WERI-Rb-1 (cell line): Measurements from ENCODE around the gene EML1.

Experiments used
- DNase-seq: peaks from one replicate; pipeline ENCODE4 v3.0.0-alpha.2; 2020
- H3K27ac ChIP-seq: fragments of 250-450 bp; sonication (Bioruptor Pico); 2 replicates; pipeline ENCODE4 v1.5.1; 2020; ENCODE audit warnings: mild to moderate bottlenecking, moderate library complexity
- H3K27me3 ChIP-seq: fragments of 250-450 bp; sonication (Bioruptor Pico); 2 replicates; pipeline ENCODE4 v1.5.1; 2021; ENCODE audit warnings: mild to moderate bottlenecking, low read depth, moderate library complexity; ENCODE audit not compliant: insufficient read depth, severe bottlenecking
- H3K36me3 ChIP-seq: fragments of 250-450 bp; sonication (Bioruptor Pico); 2 replicates; pipeline ENCODE4 v1.5.1; 2020; ENCODE audit warnings: mild to moderate bottlenecking, moderate library complexity
- H3K4me3 ChIP-seq: 2 replicates; pipeline ENCODE4 v1.5.1; 2011; ENCODE audit warnings: low read depth, mild to moderate bottlenecking, control low read depth, low read length
- H3K9me3 ChIP-seq: fragments of 250-450 bp; sonication (Bioruptor Pico); 2 replicates; pipeline ENCODE4 v1.5.1; 2021; ENCODE audit warnings: mild to moderate bottlenecking, moderate library complexity; ENCODE audit not compliant: severe bottlenecking
- TF ChIP-seq, protein P1 (sequence below): IDR thresholded peaks from 2 replicates; pipeline ENCODE4 v1.5.1; 2011; ENCODE audit warnings: low read depth, mild to moderate bottlenecking, control low read depth, inconsistent platforms, low read length

The EML1 gene

GRCh38 chr14:99837822-99838221 is 44.6 kb downstream of the EML1 start:
- H3K4me3 ChIP-seq: no peak overlapping the region
- TF ChIP-seq, protein P1, sequence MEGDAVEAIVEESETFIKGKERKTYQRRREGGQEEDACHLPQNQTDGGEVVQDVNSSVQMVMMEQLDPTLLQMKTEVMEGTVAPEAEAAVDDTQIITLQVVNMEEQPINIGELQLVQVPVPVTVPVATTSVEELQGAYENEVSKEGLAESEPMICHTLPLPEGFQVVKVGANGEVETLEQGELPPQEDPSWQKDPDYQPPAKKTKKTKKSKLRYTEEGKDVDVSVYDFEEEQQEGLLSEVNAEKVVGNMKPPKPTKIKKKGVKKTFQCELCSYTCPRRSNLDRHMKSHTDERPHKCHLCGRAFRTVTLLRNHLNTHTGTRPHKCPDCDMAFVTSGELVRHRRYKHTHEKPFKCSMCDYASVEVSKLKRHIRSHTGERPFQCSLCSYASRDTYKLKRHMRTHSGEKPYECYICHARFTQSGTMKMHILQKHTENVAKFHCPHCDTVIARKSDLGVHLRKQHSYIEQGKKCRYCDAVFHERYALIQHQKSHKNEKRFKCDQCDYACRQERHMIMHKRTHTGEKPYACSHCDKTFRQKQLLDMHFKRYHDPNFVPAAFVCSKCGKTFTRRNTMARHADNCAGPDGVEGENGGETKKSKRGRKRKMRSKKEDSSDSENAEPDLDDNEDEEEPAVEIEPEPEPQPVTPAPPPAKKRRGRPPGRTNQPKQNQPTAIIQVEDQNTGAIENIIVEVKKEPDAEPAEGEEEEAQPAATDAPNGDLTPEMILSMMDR: no peak
- DNase-seq: no peak
- H3K27ac ChIP-seq: no peak overlapping the region
- no peaks in the 10 kb centered on the region for H3K27me3 ChIP-seq
- H3K36me3 ChIP-seq: no peaks in the 10 kb centered on the region
- H3K9me3 ChIP-seq: no peaks in the 10 kb centered on the region

- H3K36me3 ChIP-seq: no peaks in the 10 kb centered on the region
- TF ChIP-seq, protein P1: no peak
- no peak for DNase-seq
- H3K27ac ChIP-seq: no peak overlapping the region
- no peaks in the 10 kb centered on the region for H3K27me3 ChIP-seq
- H3K9me3 ChIP-seq: no peaks in the 10 kb centered on the region
- no peak overlapping the region for H3K4me3 ChIP-seq
Measured at GRCh38 chr14:99838639-99839134, 45.5 kb downstream of the EML1 start.

GRCh38 chr14:99839696-99840095 is 46.5 kb downstream of the EML1 start:
- H3K9me3 ChIP-seq: no peaks in the 10 kb centered on the region
- H3K36me3 ChIP-seq: no peaks in the 10 kb centered on the region
- TF ChIP-seq, protein P1: no peak
- no peak overlapping the region for H3K4me3 ChIP-seq
- no peak overlapping the region for H3K27ac ChIP-seq
- no peaks in the 10 kb centered on the region for H3K27me3 ChIP-seq
- no peak for DNase-seq

GRCh38 chr14:99840265-99840664 is 47.1 kb downstream of the EML1 start:
- Histone ChIP-seq H3K27me3 (no peaks in the 10 kb centered on the region), H3K27ac (no peak overlapping the region), H3K36me3 (no peaks in the 10 kb centered on the region), H3K9me3 (no peaks in the 10 kb centered on the region), H3K4me3 (no peak overlapping the region)
- no peak for DNase-seq
- TF ChIP-seq, protein P1: no peak

- Histone ChIP-seq H3K27me3 (no peaks in the 10 kb centered on the region), H3K9me3 (no peaks in the 10 kb centered on the region), H3K4me3 (no peak overlapping the region), H3K36me3 (no peaks in the 10 kb centered on the region), H3K27ac (no peak overlapping the region)
- no peak for DNase-seq
- TF ChIP-seq, protein P1: no peak
Measured at GRCh38 chr14:99840774-99841305, 47.6 kb downstream of the EML1 start.

GRCh38 chr14:99841436-99842071 is 48.3 kb downstream of the EML1 start:
- Histone ChIP-seq H3K36me3 (no peaks in the 10 kb centered on the region), H3K27ac (no peak overlapping the region), H3K4me3 (no peak overlapping the region), H3K9me3 (no peaks in the 10 kb centered on the region), H3K27me3 (no peaks in the 10 kb centered on the region)
- DNase-seq: no peak
- TF ChIP-seq, protein P1: no peak
